ENCODE data around the gene USP21. TPM values are rescaled to one million over a fixed set of nuclear protein-coding genes. Genes with fewer than 3 reads are reported as not detected.
A peak's percentile ranks its signal among the peaks of the same experiment; 100 is the strongest.

USP21 gene
- total and polyA plus RNA-seq, 4 experiments from 2014 or later = 15.5 to 63.6 (median 46.3) TPM

GRCh38 chr1:161173711-161174110, 14.4 kb downstream of the USP21 start:
- Mint-ChIP-seq H3K36me3 (peaks cover 48 to 76% of the 10 kb centered on the region in 2 donors), H3K9me3 (no peaks in the 10 kb centered on the region), H3K27ac (peak overlapping the region in 3 of 7 donors; percentile 30 to 68 (median 53)), H3K4me3 (no peak overlapping the region), H3K4me1 (peaks cover 30 to 74% (median 53%) of the 10 kb centered on the region in 4 donors), H3K27me3 (no peaks in the 10 kb centered on the region)
- intact Hi-C loops (cut with micrococcal nuclease) = no loop called here
- ChIA-PET CTCF (ENCODE audit: partially characterized antibody) (interaction anchor here (0.6 to 4.3 kb wide), 2 partner anchors 9 to 18 kb away, joined by 3 to 31 read pairs; no protein-coding TSS in a partner anchor), POLR2A (ENCODE audit: partially characterized antibody) (no interaction called here)
- Histone ChIP-seq H3K4me1 (ENCODE audit: insufficient read depth, low read length) (peaks cover 30% of the 10 kb centered on the region), H3K36me3 (ENCODE audit: insufficient read depth, low read length) (peaks cover 59% of the 10 kb centered on the region), H3K4me3 (ENCODE audit: low read length in 2 of 2) (no peak overlapping the region), H3K9me3 (ENCODE audit: control insufficient read depth in 1 of 2, low read length in 2 of 2) (no peaks in the 10 kb centered on the region), H3K27me3 (ENCODE audit: insufficient read depth, low read length) (no peaks in the 10 kb centered on the region), H3K27ac (ENCODE audit: low read depth, low read length) (no peak overlapping the region)
- DNase-seq = no peak

- POLR2A ChIA-PET (ENCODE audit: partially characterized antibody) = interaction anchor here (0.6 to 3.3 kb wide), 5 partner anchors 9 to 139 kb away, joined by 3 to 80 read pairs (median 4); partner anchors contain the start of genes DEDD, NDUFS2 and PPOX
- peak overlapping the region in 5 of 7 donors; percentile 61 to 95 (median 76) for H3K27ac Mint-ChIP-seq
- peaks cover 32% of the 10 kb centered on the region for H3K4me1 ChIP-seq (ENCODE audit: insufficient read depth, low read length)
- H3K36me3 Mint-ChIP-seq = peaks cover 45 to 66% of the 10 kb centered on the region in 2 donors
- no peaks in the 10 kb centered on the region for H3K27me3 Mint-ChIP-seq
- H3K9me3 ChIP-seq (ENCODE audit: control insufficient read depth in 1 of 2, low read length in 2 of 2) = no peaks in the 10 kb centered on the region
- DNase-seq = no peak
- no peak overlapping the region for H3K4me3 ChIP-seq (ENCODE audit: low read length in 2 of 2)
- H3K4me1 Mint-ChIP-seq = peaks cover 32 to 76% (median 49%) of the 10 kb centered on the region in 4 donors
- no peaks in the 10 kb centered on the region for H3K27me3 ChIP-seq (ENCODE audit: insufficient read depth, low read length)
- no peak overlapping the region for H3K27ac ChIP-seq (ENCODE audit: low read depth, low read length)
- CTCF ChIA-PET (ENCODE audit: partially characterized antibody) = interaction anchor here (3.4 to 4.3 kb wide), 2 partner anchors 8 to 16 kb away, joined by 31 to 48 read pairs; partner anchors contain the start of gene PPOX
- H3K9me3 Mint-ChIP-seq = no peaks in the 10 kb centered on the region
- intact Hi-C loops (cut with micrococcal nuclease) = no loop called here
- H3K4me3 Mint-ChIP-seq = peak overlapping the region in 6 of 8 donors; percentile 36 to 100 (median 50)
- H3K36me3 ChIP-seq (ENCODE audit: insufficient read depth, low read length) = peaks cover 53% of the 10 kb centered on the region
These were observed 15.6 kb downstream of the USP21 start for GRCh38 chr1:161174911-161175310.

- peaks cover 42 to 61% of the 10 kb centered on the region in 2 donors for H3K36me3 Mint-ChIP-seq
- peaks cover 45% of the 10 kb centered on the region for H3K36me3 ChIP-seq (ENCODE audit: insufficient read depth, low read length)
- intact Hi-C loops (cut with micrococcal nuclease) = no loop called here
These were observed 16.6 kb downstream of the USP21 start for GRCh38 chr1:161175771-161176453.

GRCh38 chr1:161176468-161177111, 17.3 kb downstream of the USP21 start:
- peaks cover 35 to 54% of the 10 kb centered on the region in 2 donors for H3K36me3 Mint-ChIP-seq
- ChIA-PET POLR2A (ENCODE audit: partially characterized antibody) (interaction anchor here (0.9 to 3.3 kb wide), 16 partner anchors 9 to 214 kb away, joined by 3 to 80 read pairs (median 7); partner anchors contain the start of genes F11R, NDUFS2, PPOX and SDHC), CTCF (ENCODE audit: partially characterized antibody) (interaction anchor here (1.7 to 4.3 kb wide), 4 partner anchors 9 to 49 kb away, joined by 5 to 48 read pairs (median 19); partner anchors contain the start of genes PPOX and TOMM40L)
- H3K4me1 Mint-ChIP-seq = peaks cover 40 to 84% (median 61%) of the 10 kb centered on the region in 4 donors
- no peaks in the 10 kb centered on the region for H3K9me3 ChIP-seq (ENCODE audit: control insufficient read depth in 1 of 2, low read length in 2 of 2)
- no peaks in the 10 kb centered on the region for H3K9me3 Mint-ChIP-seq
- H3K27me3 ChIP-seq (ENCODE audit: insufficient read depth, low read length) = no peaks in the 10 kb centered on the region
- intact Hi-C loops (cut with micrococcal nuclease) = loop anchor here (1.0 kb wide), 2 partner anchors 10 to 49 kb away; partner anchors contain the start of gene PPOX
- H3K4me3 Mint-ChIP-seq = peak overlapping the region; percentile 98 to 100 (median 100)
- no peak for DNase-seq
- peaks cover 48% of the 10 kb centered on the region for H3K4me1 ChIP-seq (ENCODE audit: insufficient read depth, low read length)
- H3K36me3 ChIP-seq (ENCODE audit: insufficient read depth, low read length) = peaks cover 39% of the 10 kb centered on the region
- H3K27me3 Mint-ChIP-seq = no peaks in the 10 kb centered on the region
- H3K27ac Mint-ChIP-seq = peak overlapping the region; percentile 95 to 100 (median 99)
- peak overlapping the region; percentile 85 for H3K27ac ChIP-seq (ENCODE audit: low read depth, low read length)
- H3K4me3 ChIP-seq (ENCODE audit: low read length in 2 of 2) = peak overlapping the region; percentile 90 to 97

More at GRCh38 chr1:161175771-161176453, 16.6 kb downstream of the USP21 start:
- Mint-ChIP-seq H3K9me3 (no peaks in the 10 kb centered on the region), H3K4me1 (peaks cover 40 to 84% (median 59%) of the 10 kb centered on the region in 4 donors), H3K27me3 (no peaks in the 10 kb centered on the region), H3K27ac (peak overlapping the region; percentile 95 to 100 (median 99)), H3K4me3 (peak overlapping the region; percentile 98 to 100 (median 100))
- ChIA-PET POLR2A (ENCODE audit: partially characterized antibody) (interaction anchor here (0.7 to 3.3 kb wide), 15 partner anchors 10 to 214 kb away, joined by 3 to 80 read pairs (median 8); partner anchors contain the start of genes DEDD, NDUFS2, PPOX and TOMM40L), CTCF (ENCODE audit: partially characterized antibody) (interaction anchor here (1.7 to 4.3 kb wide), 4 partner anchors 9 to 50 kb away, joined by 5 to 48 read pairs (median 19); partner anchors contain the start of genes PPOX and TOMM40L)
- no peaks in the 10 kb centered on the region for H3K9me3 ChIP-seq (ENCODE audit: control insufficient read depth in 1 of 2, low read length in 2 of 2)
- H3K27ac ChIP-seq (ENCODE audit: low read depth, low read length) = peak overlapping the region; percentile 85
- peaks cover 42% of the 10 kb centered on the region for H3K4me1 ChIP-seq (ENCODE audit: insufficient read depth, low read length)
- H3K27me3 ChIP-seq (ENCODE audit: insufficient read depth, low read length) = no peaks in the 10 kb centered on the region
- no peak for DNase-seq
- H3K4me3 ChIP-seq (ENCODE audit: low read length in 2 of 2) = peak overlapping the region; percentile 90 to 97

- H3K36me3 Mint-ChIP-seq = peaks cover 30 to 46% of the 10 kb centered on the region in 2 donors
- Histone ChIP-seq H3K36me3 (ENCODE audit: insufficient read depth, low read length) (peaks cover 31% of the 10 kb centered on the region), H3K9me3 (ENCODE audit: control insufficient read depth in 1 of 2, low read length in 2 of 2) (no peaks in the 10 kb centered on the region), H3K27ac (ENCODE audit: low read depth, low read length) (peak within 1 kb of the TSS; percentile 85), H3K27me3 (ENCODE audit: insufficient read depth, low read length) (no peaks in the 10 kb centered on the region), H3K4me3 (ENCODE audit: low read length in 2 of 2) (peak within 1 kb of the TSS; percentile 90 to 97), H3K4me1 (ENCODE audit: insufficient read depth, low read length) (peaks cover 56% of the 10 kb centered on the region)
- intact Hi-C loops (cut with micrococcal nuclease) = loop anchor here (1.0 kb wide), 2 partner anchors 11 to 48 kb away; partner anchors contain the start of gene PPOX
- H3K27ac Mint-ChIP-seq = peak within 1 kb of the TSS; percentile 95 to 100 (median 99)
- H3K9me3 Mint-ChIP-seq = no peaks in the 10 kb centered on the region
- peaks cover 45 to 85% (median 68%) of the 10 kb centered on the region in 4 donors for H3K4me1 Mint-ChIP-seq
- CTCF ChIA-PET (ENCODE audit: partially characterized antibody) = interaction anchor here (1.0 to 4.3 kb wide), 5 partner anchors 8 to 48 kb away, joined by 3 to 48 read pairs (median 7); partner anchors contain the start of genes PPOX and TOMM40L
- peak; percentile 89 to 94 (median 90) for DNase-seq
- H3K4me3 Mint-ChIP-seq = peak within 1 kb of the TSS; percentile 98 to 100 (median 100)
- POLR2A ChIA-PET (ENCODE audit: partially characterized antibody) = interaction anchor here (0.7 to 3.3 kb wide), 18 partner anchors 9 to 213 kb away, joined by 3 to 80 read pairs (median 6); partner anchors contain the start of genes F11R, NDUFS2, PPOX and SDHC
- no peaks in the 10 kb centered on the region for H3K27me3 Mint-ChIP-seq
These were observed 18.0 kb downstream of the USP21 start, which contains the start of gene B4GALT3 for GRCh38 chr1:161177112-161177935. Gene B4GALT3 (minus strand): TSS chr1:161177507. CDS start chr1:161176060, 1,447 bp downstream.

- no peak for DNase-seq
- Histone ChIP-seq H3K9me3 (ENCODE audit: control insufficient read depth in 1 of 2, low read length in 2 of 2) (no peaks in the 10 kb centered on the region), H3K4me3 (ENCODE audit: low read length in 2 of 2) (peak overlapping the region; percentile 90 to 97), H3K36me3 (ENCODE audit: insufficient read depth, low read length) (peaks cover 26% of the 10 kb centered on the region), H3K27me3 (ENCODE audit: insufficient read depth, low read length) (no peaks in the 10 kb centered on the region), H3K4me1 (ENCODE audit: insufficient read depth, low read length) (peaks cover 61% of the 10 kb centered on the region), H3K27ac (ENCODE audit: low read depth, low read length) (peak overlapping the region; percentile 85)
- ChIA-PET CTCF (ENCODE audit: partially characterized antibody) (interaction anchor here (1.0 to 4.3 kb wide), 3 partner anchors 11 to 30 kb away, joined by 3 to 48 read pairs (median 31); partner anchors contain the start of gene PPOX), POLR2A (ENCODE audit: partially characterized antibody) (interaction anchor here (0.7 to 3.3 kb wide), 11 partner anchors 8 to 156 kb away, joined by 3 to 80 read pairs (median 13); partner anchors contain the start of genes F11R, NDUFS2, PPOX and TOMM40L)
- Mint-ChIP-seq H3K27ac (peak overlapping the region; percentile 95 to 100 (median 99)), H3K36me3 (peaks cover 25 to 41% of the 10 kb centered on the region in 2 donors), H3K4me1 (peaks cover 48 to 85% (median 70%) of the 10 kb centered on the region in 4 donors), H3K27me3 (no peaks in the 10 kb centered on the region), H3K9me3 (no peaks in the 10 kb centered on the region), H3K4me3 (peak overlapping the region; percentile 98 to 100 (median 100))
- intact Hi-C loops (cut with micrococcal nuclease) = loop anchor here (1.0 kb wide), 2 partner anchors 12 to 47 kb away; partner anchors contain the start of gene PPOX
These were observed 18.6 kb downstream of the USP21 start for GRCh38 chr1:161177936-161178244.
